ENCODE data around the gene GARIN5A. TPM values are rescaled to one million over a fixed set of nuclear protein-coding genes. Genes with fewer than 3 reads are reported as not detected.

The GARIN5A gene
- total RNA-seq, 1 experiment from 2014 or later = 2.0 TPM

- H3K27ac ChIP-seq (ENCODE audit: low read length) = no peak overlapping the region
- intact Hi-C loops (cut with micrococcal nuclease; ENCODE audit: unreplicated experiment) (no loop called here), in situ Hi-C loops (cut with HindIII; ENCODE audit: low pct_unique_long_range_greater_than_20kb, low sequenced_read_pairs) (no loop called here)
- no peaks in the 10 kb centered on the region for H3K9me3 ChIP-seq (ENCODE audit: control insufficient read depth, insufficient read depth, low read depth, low read length)
- BruUV-seq (replicated peaks) = no TSS peak
- ATAC-seq (no peak), DNase-seq (ENCODE audit: low read depth, low spot score) (no peak)
- no peaks in the 10 kb centered on the region for H3K36me3 ChIP-seq (ENCODE audit: control insufficient read depth, insufficient read depth, low read length)
- TF ChIP-seq CTCF (IDR thresholded peaks at IDR 0.05) = no peak
- TF ChIP-seq REST (IDR thresholded peaks at IDR 0.05; ENCODE audit: insufficient read depth in 1 of 2, low read depth in 2 of 2, low read length in 1 of 2) = no peak
- TF ChIP-seq TCF7L2 (IDR thresholded peaks at IDR 0.05; ENCODE audit: low read depth, low read length) = no peak
- TF ChIP-seq POLR2AphosphoS5 (IDR thresholded peaks at IDR 0.05; ENCODE audit: low read depth, low read length) = no peak
- TF ChIP-seq SIN3A (IDR thresholded peaks at IDR 0.05; ENCODE audit: borderline replicate concordance, insufficient read depth, low read depth, low read length) = no peak
- H3K4me1 ChIP-seq (ENCODE audit: control insufficient read depth, insufficient read depth, low read length) = no peaks in the 10 kb centered on the region; the same call in none of the 2 replicates
- no peak overlapping the region for H3K4me3 ChIP-seq (ENCODE audit: low read depth in 2 of 2, low read length in 2 of 2)
- no peaks in the 10 kb centered on the region for H3K27me3 ChIP-seq (ENCODE audit: control insufficient read depth, insufficient read depth, low read length)
- ChIA-PET CTCF (no interaction called here), POLR2A (no interaction called here)
Observed at GRCh38 chr19:50464348-50464747, 12.3 kb downstream of the GARIN5A start.

GRCh38 chr19:50462970-50463369 lies 13.7 kb downstream of the GARIN5A start:
- H3K4me3 ChIP-seq (ENCODE audit: low read depth in 2 of 2, low read length in 2 of 2) = no peak overlapping the region
- DNase-seq (ENCODE audit: low read depth, low spot score) (no peak), ATAC-seq (no peak)
- ChIA-PET CTCF (no interaction called here), POLR2A (no interaction called here)
- no peaks in the 10 kb centered on the region; the same call in none of the 2 replicates for H3K4me1 ChIP-seq (ENCODE audit: control insufficient read depth, insufficient read depth, low read length)
- BruUV-seq (replicated peaks) = no TSS peak
- in situ Hi-C loops (cut with HindIII; ENCODE audit: low pct_unique_long_range_greater_than_20kb, low sequenced_read_pairs) = no loop called here
- no peaks in the 10 kb centered on the region for H3K36me3 ChIP-seq (ENCODE audit: control insufficient read depth, insufficient read depth, low read length)
- H3K27ac ChIP-seq (ENCODE audit: low read length) = no peak overlapping the region
- TF ChIP-seq TCF7L2 (IDR thresholded peaks at IDR 0.05; ENCODE audit: low read depth, low read length) (no peak), POLR2AphosphoS5 (IDR thresholded peaks at IDR 0.05; ENCODE audit: low read depth, low read length) (no peak), SIN3A (IDR thresholded peaks at IDR 0.05; ENCODE audit: borderline replicate concordance, insufficient read depth, low read depth, low read length) (no peak), REST (IDR thresholded peaks at IDR 0.05; ENCODE audit: insufficient read depth in 1 of 2, low read depth in 2 of 2, low read length in 1 of 2) (no peak)
- no peaks in the 10 kb centered on the region for H3K9me3 ChIP-seq (ENCODE audit: control insufficient read depth, insufficient read depth, low read depth, low read length)
- H3K27me3 ChIP-seq (ENCODE audit: control insufficient read depth, insufficient read depth, low read length) = no peaks in the 10 kb centered on the region
- intact Hi-C loops (cut with micrococcal nuclease; ENCODE audit: unreplicated experiment) = no loop called here

Data from Panc1 (cell line).